ENCODE measurements around the gene ZNF468. TPM values are rescaled to one million over a fixed set of nuclear protein-coding genes. Genes with fewer than 3 reads are reported as not detected.

ZNF468 gene
- total RNA-seq, 4 donors from 2014 or later: 2.6 to 5.9 (median 3.5) TPM

DNA sequence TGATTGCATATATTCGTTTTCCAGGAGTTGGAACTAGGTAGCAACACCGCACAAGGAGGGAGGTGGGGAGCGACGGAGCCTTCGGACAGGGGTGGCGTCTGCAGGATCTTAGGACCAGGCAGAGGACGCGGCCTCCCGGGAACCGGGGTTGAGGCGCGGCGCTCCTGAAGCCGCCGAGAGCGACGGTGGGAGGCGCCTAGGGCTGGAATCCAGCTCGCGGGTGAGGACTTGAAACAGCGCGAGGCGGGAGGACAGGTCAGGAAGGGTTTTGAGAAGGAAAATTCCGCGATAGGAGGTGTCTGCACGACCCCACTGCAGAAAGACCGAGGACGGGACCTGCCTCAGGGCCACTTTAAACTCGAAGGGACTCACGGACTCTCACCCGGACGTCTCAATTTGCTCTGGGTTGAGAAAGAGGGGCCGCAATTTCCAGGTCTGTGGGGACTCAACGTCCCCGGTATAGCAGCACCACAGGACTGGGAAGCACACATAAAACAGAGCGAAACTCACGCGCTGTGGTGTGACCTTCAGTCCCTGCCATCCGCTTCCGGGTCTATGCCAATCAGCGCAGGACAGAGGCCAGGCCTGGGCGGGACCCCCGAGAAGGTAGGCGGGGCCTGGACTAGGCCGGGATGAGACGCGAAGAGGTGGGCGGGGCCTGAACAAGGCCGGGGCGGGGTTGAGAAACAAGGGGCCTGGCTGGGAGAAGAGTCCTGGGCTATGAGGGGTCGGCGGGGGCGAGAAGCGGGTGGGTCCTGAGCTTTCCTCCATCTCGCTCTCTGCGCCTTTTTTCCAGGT, 39.9 kb upstream of the ZNF468 start, which contains the start of gene ZNF320:
ZNF320 (minus strand) TSS at position 498 of the 798 bp plus-strand sequence. CDS start 7,380 bp downstream, outside the sequence.
- Histone ChIP-seq H3K27me3 (no peaks in the 10 kb centered on the region), H3K27ac (peak within 1 kb of the TSS; percentile 81 to 94 (median 88)), H3K36me3 (peaks cover 0 to 7% of the 10 kb centered on the region in 2 donors), H3K9me3 (no peaks in the 10 kb centered on the region), H3K4me3 (peak within 1 kb of the TSS; percentile 66 to 96 (median 85)), H3K4me1 (peaks cover 8 to 14% of the 10 kb centered on the region in 2 donors)
- DNase-seq: peak; percentile 85 to 93
- ATAC-seq: peak; percentile 99
- in situ Hi-C loops (cut with MboI; ENCODE audit: low sequenced_read_pairs in 4 of 4): no loop called here
- intact Hi-C loops (cut with DNase I; ENCODE audit: low total_unique reads): loop anchor here (1.0 to 5.0 kb wide), 4 partner anchors 26 to 495 kb away; partner anchors contain the start of genes ZNF468, ZNF611 and ZNF888
- TF ChIP-seq, protein P1, sequence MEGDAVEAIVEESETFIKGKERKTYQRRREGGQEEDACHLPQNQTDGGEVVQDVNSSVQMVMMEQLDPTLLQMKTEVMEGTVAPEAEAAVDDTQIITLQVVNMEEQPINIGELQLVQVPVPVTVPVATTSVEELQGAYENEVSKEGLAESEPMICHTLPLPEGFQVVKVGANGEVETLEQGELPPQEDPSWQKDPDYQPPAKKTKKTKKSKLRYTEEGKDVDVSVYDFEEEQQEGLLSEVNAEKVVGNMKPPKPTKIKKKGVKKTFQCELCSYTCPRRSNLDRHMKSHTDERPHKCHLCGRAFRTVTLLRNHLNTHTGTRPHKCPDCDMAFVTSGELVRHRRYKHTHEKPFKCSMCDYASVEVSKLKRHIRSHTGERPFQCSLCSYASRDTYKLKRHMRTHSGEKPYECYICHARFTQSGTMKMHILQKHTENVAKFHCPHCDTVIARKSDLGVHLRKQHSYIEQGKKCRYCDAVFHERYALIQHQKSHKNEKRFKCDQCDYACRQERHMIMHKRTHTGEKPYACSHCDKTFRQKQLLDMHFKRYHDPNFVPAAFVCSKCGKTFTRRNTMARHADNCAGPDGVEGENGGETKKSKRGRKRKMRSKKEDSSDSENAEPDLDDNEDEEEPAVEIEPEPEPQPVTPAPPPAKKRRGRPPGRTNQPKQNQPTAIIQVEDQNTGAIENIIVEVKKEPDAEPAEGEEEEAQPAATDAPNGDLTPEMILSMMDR (IDR thresholded peaks at IDR 0.05 in 4 of 5, conservative IDR thresholded peaks at IDR 0.05 in 1 of 5): no peak
- peak; percentile 53 to 57 for TF ChIP-seq POLR2A (IDR thresholded peaks at IDR 0.05)

DNA sequence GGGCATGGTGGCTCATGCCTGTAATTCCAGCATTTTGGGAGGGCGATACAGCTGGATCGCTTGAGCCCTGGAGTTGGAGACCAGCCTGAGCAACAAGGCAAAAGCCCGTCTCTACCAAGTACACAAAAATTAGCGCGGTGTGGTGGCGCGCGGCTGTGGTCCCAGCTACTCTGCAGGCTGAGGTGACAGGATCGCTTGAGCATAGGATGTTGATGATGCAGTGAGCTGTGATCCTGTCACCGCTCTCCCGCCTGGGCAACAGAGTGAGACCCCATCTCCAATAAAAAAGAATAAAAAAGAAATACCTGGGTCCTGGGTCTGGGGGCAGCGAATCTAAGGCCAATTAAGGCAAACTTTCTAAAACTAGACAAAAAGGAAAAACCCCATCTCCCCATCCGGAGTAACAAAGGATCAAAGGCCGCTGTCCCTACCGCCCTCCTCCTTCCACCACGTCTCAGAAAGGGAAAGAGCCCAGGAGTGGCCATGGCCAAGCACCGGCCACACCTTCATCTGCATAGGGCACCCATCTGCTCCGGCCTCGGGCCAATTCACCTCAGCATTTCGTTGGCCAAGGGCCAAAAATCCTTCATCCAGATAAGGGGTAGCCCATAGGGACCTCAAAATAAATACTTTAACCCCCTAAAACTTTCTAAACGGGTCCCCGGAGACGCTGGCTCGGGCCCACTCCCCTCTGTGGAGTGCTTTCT, 39.2 kb upstream of the ZNF468 start:
- TF ChIP-seq, protein P1 (IDR thresholded peaks at IDR 0.05 in 4 of 5, conservative IDR thresholded peaks at IDR 0.05 in 1 of 5): no peak
- no peak for TF ChIP-seq POLR2A (IDR thresholded peaks at IDR 0.05)
- Histone ChIP-seq H3K4me3 (peak overlapping the region; percentile 66 to 96 (median 85)), H3K4me1 (peaks cover 8 to 14% of the 10 kb centered on the region in 2 donors), H3K27ac (peak overlapping the region; percentile 81 to 94 (median 88)), H3K36me3 (peaks cover 0 to 8% of the 10 kb centered on the region in 2 donors), H3K27me3 (no peaks in the 10 kb centered on the region), H3K9me3 (no peaks in the 10 kb centered on the region)
- in situ Hi-C loops (cut with MboI; ENCODE audit: low sequenced_read_pairs in 4 of 4) (no loop called here), intact Hi-C loops (cut with DNase I; ENCODE audit: low total_unique reads) (loop anchor here (1.0 to 5.0 kb wide), 4 partner anchors 27 to 496 kb away; partner anchors contain the start of genes ZNF468, ZNF611 and ZNF888)
- DNase-seq: peak in 1 of 2 donors; percentile 17
- peak in 1 of 2 donors; percentile 18 for ATAC-seq

DNA sequence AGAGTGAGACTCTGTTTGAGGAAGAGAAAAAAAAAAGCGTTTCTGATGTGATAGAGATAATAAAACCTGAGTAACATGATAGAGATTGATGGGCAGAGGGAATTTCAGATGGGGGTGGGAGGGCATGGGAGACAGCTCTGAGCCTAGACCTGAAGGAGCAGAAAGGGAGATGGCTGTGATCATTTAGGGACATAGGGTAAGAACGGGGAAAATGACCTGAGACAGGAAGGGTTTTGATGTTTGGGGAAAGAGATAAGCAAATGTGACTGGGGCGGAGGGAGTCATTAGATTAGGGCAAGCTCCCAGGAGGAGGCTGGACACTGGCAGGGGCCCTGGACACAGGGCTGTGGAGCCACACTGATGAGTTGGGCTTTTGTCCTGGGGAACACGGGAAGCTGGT, 33.9 kb upstream of the ZNF468 start:
- DNase-seq: no peak
- H3K36me3 ChIP-seq: peaks cover 0 to 52% of the 10 kb centered on the region in 2 donors
- intact Hi-C loops (cut with DNase I; ENCODE audit: low total_unique reads): no loop called here
- no peaks in the 10 kb centered on the region for H3K9me3 ChIP-seq
- peaks cover under 1 to 4% of the 10 kb centered on the region in 2 donors for H3K4me1 ChIP-seq
- H3K4me3 ChIP-seq: no peak overlapping the region
- TF ChIP-seq, protein P1 (IDR thresholded peaks at IDR 0.05 in 4 of 5, conservative IDR thresholded peaks at IDR 0.05 in 1 of 5): no peak
- TF ChIP-seq POLR2A (IDR thresholded peaks at IDR 0.05): no peak
- H3K27me3 ChIP-seq: no peaks in the 10 kb centered on the region
- in situ Hi-C loops (cut with MboI; ENCODE audit: low sequenced_read_pairs in 4 of 4): no loop called here
- no peak for ATAC-seq
- no peak overlapping the region for H3K27ac ChIP-seq

DNA sequence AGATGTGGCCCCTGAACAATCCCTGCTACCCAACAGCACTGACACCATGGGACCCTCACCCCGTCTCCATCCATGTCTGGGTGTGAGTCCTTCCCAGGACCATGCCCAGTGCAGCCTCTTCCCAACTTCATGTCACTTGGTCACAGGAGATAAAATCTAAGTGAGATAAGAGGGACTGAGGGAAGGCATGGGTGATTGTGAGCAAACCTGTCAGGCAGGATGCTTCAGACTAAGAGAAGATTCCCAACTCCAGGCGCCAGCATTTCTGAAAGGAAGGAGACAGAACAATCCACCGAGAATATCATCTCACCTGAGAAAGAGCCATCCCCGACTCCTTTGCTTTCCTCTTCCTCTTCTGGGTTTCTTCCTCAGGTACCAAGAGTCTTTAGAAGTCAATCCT, 32.5 kb upstream of the ZNF468 start:
- Histone ChIP-seq H3K9me3 (no peaks in the 10 kb centered on the region), H3K36me3 (peaks cover 0 to 66% of the 10 kb centered on the region in 2 donors), H3K27me3 (no peaks in the 10 kb centered on the region), H3K27ac (no peak overlapping the region), H3K4me1 (no peaks in the 10 kb centered on the region), H3K4me3 (no peak overlapping the region)
- in situ Hi-C loops (cut with MboI; ENCODE audit: low sequenced_read_pairs in 4 of 4): no loop called here
- intact Hi-C loops (cut with DNase I; ENCODE audit: low total_unique reads): no loop called here
- ATAC-seq (no peak), DNase-seq (no peak)
- TF ChIP-seq POLR2A (IDR thresholded peaks at IDR 0.05): no peak
- TF ChIP-seq, protein P1 (IDR thresholded peaks at IDR 0.05 in 4 of 5, conservative IDR thresholded peaks at IDR 0.05 in 1 of 5): no peak

All from gastrocnemius medialis (tissue), 4 donors.